HepG2 (cell line): ENCODE results near the gene VIT. TPM values are rescaled to one million over a fixed set of nuclear protein-coding genes. Genes with fewer than 3 reads are reported as not detected.
A peak's percentile ranks its signal among the peaks of the same experiment; 100 is the strongest.

Source experiments
- ATAC-seq: fragments of 200-7000 bp; cut with Tn5 transposase; 3 replicates; pipeline ENCODE4 v1.9.1; 2020; ENCODE audit warnings: mild to moderate bottlenecking, moderate library complexity
- BruUV-seq: library from RNA; stranded (reverse); fragments of 400-500 nt; replicated peaks from 2 replicates; lab custom pipeline; 2021; lab: Mats Ljungman, UMichigan
- CTCF ChIA-PET: fragments of 300-600 bp; formaldehyde crosslinking; extraction: SDS; loops from one replicate; lab custom pipeline; 2021; ENCODE audit warnings: low total read pairs, inconsistent platforms, low intra/inter-chr PET ratio; lab: Yijun Ruan, JAX
- POLR2A ChIA-PET: fragments of 350-600 bp; sonication (Branson Sonifier 250); formaldehyde crosslinking; loops from one replicate; lab custom pipeline; 2020; ENCODE audit warnings: antibody characterized with exemption, inconsistent platforms; lab: Yijun Ruan, JAX
- DNase-seq: peaks from one replicate; pipeline ENCODE4 v3.0.0-alpha.2; 2015; ENCODE audit warnings: low spot score
- FAIRE-seq: peaks from 3 replicates; lab custom pipeline; 2011; peaks lifted over from hg19 to GRCh38; lab: Jason Lieb, UNC
- H2AFZ ChIP-seq: one replicate; pipeline ENCODE4 v1.6.1; 2011; ENCODE audit warnings: low read length, inconsistent platforms
- H3K27ac ChIP-seq: fragments of 300-600 bp; 3 replicates; pipeline ENCODE4 v1.8.0; 2011; ENCODE audit warnings: mixed run types, mild to moderate bottlenecking, mixed read lengths, low read length, inconsistent platforms; ENCODE audit not compliant: insufficient read depth; ENCODE audit errors: extremely low read length
- H3K27me3 ChIP-seq, 2 experiments: fragments of 200-600 bp in 1 of 2; 2 replicates in 1 of 2; 3 replicates in 1 of 2; pipeline versions ENCODE4 v1.6.0 to v1.8.0; 2011; ENCODE audit warnings: low read length in 2 of 2, mild to moderate bottlenecking in 2 of 2, moderate library complexity in 2 of 2, inconsistent platforms in 1 of 2; ENCODE audit not compliant: insufficient read depth in 2 of 2, control insufficient read depth in 1 of 2
- H3K36me3 ChIP-seq, 2 experiments: fragments of 200-600 bp in 1 of 2; replicated peaks in 1 of 2; 2 replicates in 1 of 2; 3 replicates in 1 of 2; pipeline versions ENCODE4 v1.5.1 to v1.8.0; 2011; ENCODE audit warnings: low read length in 2 of 2, inconsistent platforms in 1 of 2; ENCODE audit not compliant: insufficient read depth in 2 of 2, control insufficient read depth in 1 of 2
- H3K4me1 ChIP-seq: 2 replicates; pipeline ENCODE4 v1.5.1; 2012; ENCODE audit warnings: low read length, inconsistent platforms; ENCODE audit not compliant: insufficient read depth
- H3K4me2 ChIP-seq: 2 replicates; pipeline ENCODE4 v1.6.0; 2011; ENCODE audit warnings: low read depth, low read length, inconsistent platforms
- H3K4me3 ChIP-seq, 3 experiments: fragments of 200-600 bp in 1 of 3; sonication (generic), shearing (Covaris generic) in 1 of 3; replicated peaks in 1 of 3; 2 replicates each; pipeline ENCODE4 v1.5.1; 2011 to 2016; ENCODE audit warnings: low read length in 3 of 3, inconsistent platforms in 2 of 3, low read depth in 2 of 3, mild to moderate bottlenecking in 2 of 3, control low read depth in 1 of 3, mixed read lengths in 1 of 3; ENCODE audit not compliant: insufficient read depth in 1 of 3
- H3K79me2 ChIP-seq: one replicate; pipeline ENCODE4 v1.6.1; 2011; ENCODE audit warnings: low read length, inconsistent platforms; ENCODE audit not compliant: insufficient read depth
- H3K9ac ChIP-seq: 2 replicates; pipeline ENCODE4 v1.6.0; 2011; ENCODE audit warnings: mild to moderate bottlenecking, low read depth, low read length, inconsistent platforms; ENCODE audit not compliant: insufficient read depth
- H3K9me3 ChIP-seq: 2 replicates; pipeline ENCODE4 v1.5.1; 2012; ENCODE audit warnings: mild to moderate bottlenecking, low read length
- H4K20me1 ChIP-seq: 2 replicates; pipeline ENCODE4 v1.6.0; 2011; ENCODE audit warnings: inconsistent platforms, mild to moderate bottlenecking, low read length, moderate library complexity; ENCODE audit not compliant: insufficient read depth
- EHMT2 ChIP-seq: fragments of 200-600 bp; sonication (generic); IDR thresholded peaks from 2 replicates; pipeline ENCODE4 v1.7.0; 2017; ENCODE audit warnings: antibody characterized with exemption, low read depth, low read length, borderline replicate concordance
- ELF3 ChIP-seq: IDR thresholded peaks from 2 replicates; pipeline ENCODE4 v1.6.1; 2016; ENCODE audit warnings: missing genetic modification reagents, missing compliant biosample characterization
- FOXK1 ChIP-seq: sonication (generic); formaldehyde crosslinking; IDR thresholded peaks from 2 replicates; pipeline ENCODE4 v1.4.0; 2020; ENCODE audit warnings: low read depth, missing genetic modification reagents, borderline replicate concordance
- HNRNPL ChIP-seq: fragments of 200-400 bp; formaldehyde crosslinking; IDR thresholded peaks from 2 replicates; pipeline ENCODE4 v1.6.1; 2017; ENCODE audit warnings: mild to moderate bottlenecking, low read depth, low read length
- KDM3A ChIP-seq: IDR thresholded peaks from 2 replicates; pipeline ENCODE4 v1.6.1; 2018; ENCODE audit warnings: low read depth, missing compliant biosample characterization
- MEIS1 ChIP-seq: sonication (generic); formaldehyde crosslinking; IDR thresholded peaks from 2 replicates; pipeline ENCODE4 v1.9.0; 2021; ENCODE audit warnings: mild to moderate bottlenecking, missing genetic modification reagents, moderate library complexity, borderline replicate concordance
- NR3C1 ChIP-seq: sonication (generic); formaldehyde crosslinking; IDR thresholded peaks from 2 replicates; pipeline ENCODE4 v1.4.0; 2020; ENCODE audit warnings: missing genetic modification reagents
- PTBP1 ChIP-seq: fragments of 200-400 bp; formaldehyde crosslinking; IDR thresholded peaks from 2 replicates; pipeline ENCODE4 v1.6.1; 2018; ENCODE audit warnings: low read length, low read depth; ENCODE audit not compliant: poor library complexity, severe bottlenecking
- RFX1 ChIP-seq: fragments of 450-650 bp; IDR thresholded peaks from 2 replicates; pipeline ENCODE4 v1.6.1; 2017
- SP1 ChIP-seq, 2 experiments: fragments of 450-650 bp in 1 of 2; sonication (generic) in 1 of 2; formaldehyde crosslinking in 1 of 2; IDR thresholded peaks; 2 replicates each; pipeline versions ENCODE4 v1.4.0 to v1.6.1; 2016 to 2020; ENCODE audit warnings: missing genetic modification reagents in 1 of 2
- ZBTB7A ChIP-seq: sonication (generic); formaldehyde crosslinking; IDR thresholded peaks from 2 replicates; pipeline ENCODE4 v1.8.0; 2022; ENCODE audit warnings: mild to moderate bottlenecking, missing genetic modification reagents
- ZMAT5 ChIP-seq: sonication (generic); formaldehyde crosslinking; IDR thresholded peaks from 2 replicates; pipeline ENCODE4 v1.5.0; 2020; ENCODE audit warnings: mild to moderate bottlenecking, low read depth, missing genetic modification reagents, borderline replicate concordance
- ZNF160 ChIP-seq: sonication (generic); formaldehyde crosslinking; IDR thresholded peaks from 2 replicates; pipeline ENCODE4 v1.8.0; 2022; ENCODE audit warnings: mild to moderate bottlenecking, inconsistent platforms, missing genetic modification reagents
- ZNF570 ChIP-seq: sonication (generic); formaldehyde crosslinking; IDR thresholded peaks from 2 replicates; pipeline ENCODE4 v1.4.0; 2020; ENCODE audit warnings: mild to moderate bottlenecking, missing genetic modification reagents, borderline replicate concordance
- ZNF580 ChIP-seq: IDR thresholded peaks from 2 replicates; pipeline ENCODE4 v1.6.1; 2016; ENCODE audit warnings: low read depth, borderline replicate concordance
- ZNF607 ChIP-seq: sonication (generic); formaldehyde crosslinking; IDR thresholded peaks from 2 replicates; pipeline ENCODE4 v1.5.1; 2020; ENCODE audit warnings: missing genetic modification reagents, mild to moderate bottlenecking, borderline replicate concordance
- ZNF761 ChIP-seq: sonication (generic); formaldehyde crosslinking; conservative IDR thresholded peaks from 2 replicates; pipeline ENCODE4 v1.4.0; 2020; ENCODE audit warnings: mild to moderate bottlenecking, missing genetic modification reagents
- WGBS: methylation state at CpG from one replicate; pipeline ENCODE4 v1.1.6; 2017; ENCODE audit warnings: low lambda C conversion rate; 5-methylcytosine and 5-hydroxymethylcytosine counted together
- in situ Hi-C: cut with HindIII; loops from 2 replicates; pipeline ENCODE4 v1.10.0; 2017; ENCODE audit warnings: low pct_unique_long_range_greater_than_20kb; ENCODE audit not compliant: extremely low pct_ligation_motif_present
- intact Hi-C: fragments of 100-400 bp; cut with micrococcal nuclease; formaldehyde crosslinking; loops from one replicate; pipeline ENCODE4 v1.10.0; 2022; ENCODE audit not compliant: unreplicated experiment
- polyA plus RNA-seq, 8 experiments: library from polyadenylated mRNA; depleted of rRNA in 3 of 8; stranded (reverse) in 7 of 8; unstranded in 1 of 8; fragments of >200 nt; fragmentation: Illumina TruSeq in 4 of 8; extraction: Trizol in 4 of 8; gene quantifications; 2 replicates each; pipeline versions ENCODE4 v1.2.1 to v1.2.3, GENCODE V29; 2011 to 2016; ENCODE audit warnings: low read depth in 4 of 8, missing spikeins in 1 of 8, mixed read lengths in 1 of 8; ENCODE audit not compliant: insufficient read depth in 1 of 8
- total RNA-seq, 5 experiments: library from RNA; depleted of rRNA; stranded (reverse); fragments of >200 nt; fragmentation: Illumina TruSeq; extraction: Trizol; gene quantifications; 2 replicates each; pipeline ENCODE4 v1.2.3, GENCODE V29; 2016; ENCODE audit warnings: low read depth in 1 of 5

The VIT gene
- total and polyA plus RNA-seq, 2 of the 13 experiments (the other 11 are each of a cell fraction or from before 2014, with no cell fraction given), result not detected

DNA sequence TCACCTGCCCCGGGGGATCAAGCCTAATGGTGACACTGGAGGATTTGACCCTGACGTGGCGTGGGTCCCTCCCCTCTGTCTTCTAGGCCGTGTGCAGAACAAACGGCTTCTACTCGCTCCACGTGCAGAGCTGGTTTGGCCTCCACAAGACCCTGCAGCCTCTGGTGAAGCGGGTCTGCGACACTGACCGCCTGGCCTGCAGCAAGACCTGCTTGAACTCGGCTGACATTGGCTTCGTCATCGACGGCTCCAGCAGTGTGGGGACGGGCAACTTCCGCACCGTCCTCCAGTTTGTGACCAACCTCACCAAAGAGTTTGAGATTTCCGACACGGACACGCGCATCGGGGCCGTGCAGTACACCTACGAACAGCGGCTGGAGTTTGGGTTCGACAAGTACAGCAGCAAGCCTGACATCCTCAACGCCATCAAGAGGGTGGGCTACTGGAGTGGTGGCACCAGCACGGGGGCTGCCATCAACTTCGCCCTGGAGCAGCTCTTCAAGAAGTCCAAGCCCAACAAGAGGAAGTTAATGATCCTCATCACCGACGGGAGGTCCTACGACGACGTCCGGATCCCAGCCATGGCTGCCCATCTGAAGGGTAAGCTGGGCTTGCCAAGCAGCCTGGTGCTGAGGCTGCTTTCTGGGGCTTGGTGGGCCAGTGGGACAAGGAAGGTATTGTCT is 112.0 kb downstream of the VIT start:
- H3K79me2 ChIP-seq, result no peaks in the 10 kb centered on the region
- intact Hi-C loops, result no loop called here
- 71% methylated on average over 31 of the region's 35 CpGs for WGBS
- H3K4me1 ChIP-seq, result no peaks in the 10 kb centered on the region
- no peak for DNase-seq
- H3K4me2 ChIP-seq, result no peak overlapping the region
- ATAC-seq, result no peak
- in situ Hi-C loops, result no loop called here
- CTCF ChIA-PET, result no interaction called here
- no peaks in the 10 kb centered on the region for H3K9me3 ChIP-seq
- no peaks in the 10 kb centered on the region for H3K36me3 ChIP-seq
- no peak overlapping the region for H3K4me3 ChIP-seq
- no peak overlapping the region for H2AFZ ChIP-seq
- no peak overlapping the region for H3K27ac ChIP-seq
- H3K27me3 ChIP-seq, result peaks cover 4 to 16% of the 10 kb centered on the region in 2 experiments; a peak in 2 of 5 replicates
- FAIRE-seq, result no peak
- no TSS peak for BruUV-seq
- POLR2A ChIA-PET, result no interaction called here
- H3K9ac ChIP-seq, result no peak overlapping the region
- TF ChIP-seq ZNF761 (CRISPR knock-in tag) (peak; percentile 98), FOXK1 (no peak)
- H4K20me1 ChIP-seq, result no peaks in the 10 kb centered on the region

GRCh38 chr2:36809069-36809445 is 112.5 kb downstream of the VIT start:
- in situ Hi-C loops, result no loop called here
- no peak overlapping the region for H3K27ac ChIP-seq

More at GRCh38 chr2:36809069-36809445, 112.5 kb downstream of the VIT start:
- no TSS peak for BruUV-seq
- H3K4me1 ChIP-seq, result no peaks in the 10 kb centered on the region
- no peaks in the 10 kb centered on the region for H3K79me2 ChIP-seq
- CTCF ChIA-PET, result no interaction called here
- H3K4me3 ChIP-seq, result no peak overlapping the region
- intact Hi-C loops, result no loop called here
- no peaks in the 10 kb centered on the region for H4K20me1 ChIP-seq
- no peaks in the 10 kb centered on the region for H3K36me3 ChIP-seq
- H3K9ac ChIP-seq, result no peak overlapping the region
- H3K9me3 ChIP-seq, result no peaks in the 10 kb centered on the region
- ATAC-seq (no peak), DNase-seq (no peak)
- H3K27me3 ChIP-seq, result peaks cover 4 to 14% of the 10 kb centered on the region in 2 experiments; a peak in 2 of 5 replicates
- POLR2A ChIA-PET, result no interaction called here
- no peak for TF ChIP-seq ZNF160 (CRISPR knock-in tag)
- TF ChIP-seq EHMT2, result no peak
- no peak for TF ChIP-seq NR3C1 (CRISPR knock-in tag)
- TF ChIP-seq PTBP1, result no peak
- TF ChIP-seq ELF3, result no peak
- no peak for TF ChIP-seq ZMAT5 (CRISPR knock-in tag)
- TF ChIP-seq HNRNPL, result no peak
- no peak for TF ChIP-seq SP1 (IDR thresholded peaks at IDR 0.05)
- TF ChIP-seq SP1 (CRISPR knock-in tag; IDR thresholded peaks at IDR 0.05), result no peak
- no peak for TF ChIP-seq FOXK1
- TF ChIP-seq ZNF580 (CRISPR knock-in tag), result no peak
- TF ChIP-seq ZBTB7A, result no peak
- no peak for TF ChIP-seq KDM3A (CRISPR knock-in tag)
- no peak for TF ChIP-seq RFX1
- no peak for TF ChIP-seq ZNF607 (CRISPR knock-in tag)
- TF ChIP-seq MEIS1, result no peak
- TF ChIP-seq ZNF570 (CRISPR knock-in tag), result no peak
- TF ChIP-seq, all 625 proteins: peak for 0
- FAIRE-seq, result no peak
- H2AFZ ChIP-seq, result no peak overlapping the region
- WGBS, result 86% methylated on average over 3 of the region's 3 CpGs
- no peak overlapping the region for H3K4me2 ChIP-seq
